Subcutaneous abdominal adipose tissue (tissue), 5 donors: Measurements from ENCODE around the gene SNX25.

Source experiments
- H3K27ac ChIP-seq: one replicate; pipeline ENCODE4 v1.7.0; 2013; ENCODE audit warnings: low read depth, mild to moderate bottlenecking, inconsistent platforms, low read length, moderate library complexity
- H3K27me3 ChIP-seq, 5 donors: one replicate each; pipeline ENCODE4 v1.7.0; 2013; ENCODE audit warnings: low read length in 5 of 5, inconsistent platforms in 1 of 5; ENCODE audit not compliant: control insufficient read depth in 5 of 5, insufficient read depth in 4 of 5
- H3K36me3 ChIP-seq, 5 donors: one replicate each; pipeline ENCODE4 v1.7.0; 2013; ENCODE audit warnings: low read length in 5 of 5; ENCODE audit not compliant: control insufficient read depth in 5 of 5, insufficient read depth in 5 of 5
- H3K4me1 ChIP-seq, 5 donors: one replicate each; pipeline ENCODE4 v1.7.0; 2013; ENCODE audit warnings: low read length in 5 of 5, mild to moderate bottlenecking in 3 of 5, moderate library complexity in 1 of 5; ENCODE audit not compliant: control insufficient read depth in 5 of 5, insufficient read depth in 5 of 5
- H3K4me3 ChIP-seq, 5 donors: one replicate each; pipeline ENCODE4 v1.7.0; 2013; ENCODE audit warnings: low read length in 5 of 5, low read depth in 1 of 5
- H3K9ac ChIP-seq, 5 donors: one replicate each; pipeline ENCODE4 v1.7.0; 2013; ENCODE audit warnings: low read length in 5 of 5, mild to moderate bottlenecking in 4 of 5, moderate library complexity in 3 of 5
- H3K9me3 ChIP-seq, 5 donors: one replicate each; pipeline ENCODE4 v1.7.0; 2013; ENCODE audit warnings: low read length in 5 of 5; ENCODE audit not compliant: control insufficient read depth in 5 of 5
- donor health status: healthy.
- donor health status: healthy.
- donor health status: healthy.
- donor health status: healthy.
- donor health status: healthy.

Gene SNX25

DNA sequence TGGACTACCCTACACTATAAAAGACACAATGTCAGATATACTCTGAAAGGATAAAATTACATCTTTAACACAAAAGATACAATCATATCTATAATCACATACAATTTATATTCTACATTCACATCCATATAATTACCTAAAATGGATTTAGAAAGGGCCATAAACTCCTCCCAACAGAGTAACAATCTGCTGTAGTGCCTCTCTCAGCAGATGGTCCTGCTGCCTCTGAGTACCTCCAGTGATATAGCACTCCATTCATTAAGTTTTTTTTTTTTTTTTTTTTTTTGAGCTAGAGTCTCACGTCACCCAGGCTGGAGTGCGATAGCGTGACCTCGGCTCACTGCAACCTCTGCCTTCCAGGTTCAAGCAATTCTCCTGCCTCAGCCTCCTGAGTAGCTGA lies 194.6 kb downstream of the SNX25 start:
- no peak overlapping the region for H3K27ac ChIP-seq
- no peaks in the 10 kb centered on the region for H3K4me1 ChIP-seq
- no peak overlapping the region for H3K4me3 ChIP-seq
- no peaks in the 10 kb centered on the region for H3K9me3 ChIP-seq
- peaks cover 35 to 65% (median 43%) of the 10 kb centered on the region in 5 donors for H3K36me3 ChIP-seq
- no peaks in the 10 kb centered on the region for H3K27me3 ChIP-seq
- no peak overlapping the region for H3K9ac ChIP-seq

DNA sequence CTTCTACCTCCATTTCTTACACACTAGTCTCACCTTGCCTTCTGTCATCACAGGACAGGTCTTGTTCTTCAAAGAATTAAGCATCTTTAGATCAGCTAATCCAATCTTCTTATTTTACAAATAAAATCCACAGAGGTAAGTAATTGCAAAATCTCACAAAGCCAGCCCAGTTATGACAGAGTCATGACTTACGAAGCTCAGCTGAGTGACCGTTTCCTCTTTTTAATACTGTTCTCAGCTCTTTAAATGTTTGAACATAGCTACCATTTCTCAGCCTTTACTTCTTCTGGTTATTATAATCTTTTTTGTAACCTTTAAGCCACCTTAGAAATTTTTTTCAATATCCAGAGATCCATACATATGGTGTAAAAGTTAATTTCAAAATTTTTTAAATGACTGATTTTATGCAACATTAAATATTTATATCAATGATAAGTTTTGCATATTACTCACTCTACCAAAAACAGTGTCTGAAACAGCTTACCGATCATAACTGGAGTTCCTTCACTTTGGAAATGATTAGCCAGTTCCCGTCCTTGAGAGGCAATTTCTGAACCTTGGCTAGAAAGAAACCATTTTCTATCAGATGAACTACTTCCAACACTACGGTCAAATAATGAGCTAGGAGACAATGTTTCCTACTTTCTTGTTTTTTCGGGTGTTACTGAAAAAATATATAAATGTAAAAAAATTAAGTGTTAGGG lies 196.1 kb downstream of the SNX25 start:
- peaks cover 0 to 2% (median 0%) of the 10 kb centered on the region in 5 donors for H3K9me3 ChIP-seq
- no peaks in the 10 kb centered on the region for H3K27me3 ChIP-seq
- no peak overlapping the region for H3K9ac ChIP-seq
- H3K27ac ChIP-seq, result peak overlapping the region; percentile 2
- H3K36me3 ChIP-seq, result peaks cover 24 to 57% (median 43%) of the 10 kb centered on the region in 5 donors
- H3K4me1 ChIP-seq, result no peaks in the 10 kb centered on the region
- no peak overlapping the region for H3K4me3 ChIP-seq

GRCh38 chr4:185408432-185408831 lies 199.0 kb downstream of the SNX25 start:
- H3K4me1 ChIP-seq, result peaks cover 0 to 8% (median 4%) of the 10 kb centered on the region in 5 donors
- H3K27me3 ChIP-seq, result no peaks in the 10 kb centered on the region
- no peak overlapping the region for H3K27ac ChIP-seq
- H3K9ac ChIP-seq, result no peak overlapping the region
- peaks cover 0 to 2% (median 0%) of the 10 kb centered on the region in 5 donors for H3K9me3 ChIP-seq
- peaks cover 25 to 52% (median 40%) of the 10 kb centered on the region in 5 donors for H3K36me3 ChIP-seq
- H3K4me3 ChIP-seq, result no peak overlapping the region

- no peak overlapping the region for H3K27ac ChIP-seq
- no peak overlapping the region for H3K9ac ChIP-seq
- peaks cover 34 to 57% (median 43%) of the 10 kb centered on the region in 5 donors for H3K36me3 ChIP-seq
- H3K4me3 ChIP-seq, result no peak overlapping the region
- peaks cover 0 to 2% (median 0%) of the 10 kb centered on the region in 5 donors for H3K9me3 ChIP-seq
- H3K27me3 ChIP-seq, result no peaks in the 10 kb centered on the region
- H3K4me1 ChIP-seq, result peaks cover 0 to 8% (median 4%) of the 10 kb centered on the region in 5 donors
Measured at GRCh38 chr4:185411849-185412248, 202.5 kb downstream of the SNX25 start.

- Histone ChIP-seq H3K4me3 (no peak overlapping the region), H3K27me3 (no peaks in the 10 kb centered on the region), H3K36me3 (peaks cover 39 to 62% (median 48%) of the 10 kb centered on the region in 5 donors), H3K4me1 (peaks cover 0 to 8% (median 4%) of the 10 kb centered on the region in 5 donors), H3K9me3 (peaks cover 0 to 2% (median 0%) of the 10 kb centered on the region in 5 donors), H3K27ac (no peak overlapping the region), H3K9ac (no peak overlapping the region)
Measured at GRCh38 chr4:185412412-185412811, 203.0 kb downstream of the SNX25 start.
